ENCODE data around the gene MELTF. TPM values are rescaled to one million over a fixed set of nuclear protein-coding genes. Genes with fewer than 3 reads are reported as not detected.

MELTF gene
- polyA plus RNA-seq, 1 donor from 2014 or later = 0.09 TPM

DNA sequence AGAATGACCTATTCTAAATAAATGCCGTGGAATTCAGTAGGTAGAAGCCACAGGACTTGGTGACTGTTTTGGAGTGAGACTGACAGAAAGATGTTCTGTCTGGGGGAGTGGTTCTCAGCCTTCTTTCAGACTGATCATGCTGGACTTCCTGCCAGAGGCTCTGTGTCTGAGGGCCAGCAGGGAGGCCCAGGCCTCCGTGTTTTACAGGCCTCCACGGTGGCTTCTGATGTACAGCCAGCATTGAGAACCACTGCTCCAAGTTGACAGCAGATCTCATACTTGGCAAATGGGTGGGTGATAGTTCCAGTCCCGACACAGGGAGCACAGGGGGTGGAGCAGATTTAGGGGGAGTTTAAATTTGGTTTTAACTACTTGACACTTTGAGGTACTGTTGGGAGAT lies 54.3 kb downstream of the MELTF start:
- no peak overlapping the region for H3K4me3 ChIP-seq (ENCODE audit: low read length)
- TF ChIP-seq POLR2AphosphoS5 (IDR thresholded peaks at IDR 0.05) = no peak
- TF ChIP-seq, protein P1, sequence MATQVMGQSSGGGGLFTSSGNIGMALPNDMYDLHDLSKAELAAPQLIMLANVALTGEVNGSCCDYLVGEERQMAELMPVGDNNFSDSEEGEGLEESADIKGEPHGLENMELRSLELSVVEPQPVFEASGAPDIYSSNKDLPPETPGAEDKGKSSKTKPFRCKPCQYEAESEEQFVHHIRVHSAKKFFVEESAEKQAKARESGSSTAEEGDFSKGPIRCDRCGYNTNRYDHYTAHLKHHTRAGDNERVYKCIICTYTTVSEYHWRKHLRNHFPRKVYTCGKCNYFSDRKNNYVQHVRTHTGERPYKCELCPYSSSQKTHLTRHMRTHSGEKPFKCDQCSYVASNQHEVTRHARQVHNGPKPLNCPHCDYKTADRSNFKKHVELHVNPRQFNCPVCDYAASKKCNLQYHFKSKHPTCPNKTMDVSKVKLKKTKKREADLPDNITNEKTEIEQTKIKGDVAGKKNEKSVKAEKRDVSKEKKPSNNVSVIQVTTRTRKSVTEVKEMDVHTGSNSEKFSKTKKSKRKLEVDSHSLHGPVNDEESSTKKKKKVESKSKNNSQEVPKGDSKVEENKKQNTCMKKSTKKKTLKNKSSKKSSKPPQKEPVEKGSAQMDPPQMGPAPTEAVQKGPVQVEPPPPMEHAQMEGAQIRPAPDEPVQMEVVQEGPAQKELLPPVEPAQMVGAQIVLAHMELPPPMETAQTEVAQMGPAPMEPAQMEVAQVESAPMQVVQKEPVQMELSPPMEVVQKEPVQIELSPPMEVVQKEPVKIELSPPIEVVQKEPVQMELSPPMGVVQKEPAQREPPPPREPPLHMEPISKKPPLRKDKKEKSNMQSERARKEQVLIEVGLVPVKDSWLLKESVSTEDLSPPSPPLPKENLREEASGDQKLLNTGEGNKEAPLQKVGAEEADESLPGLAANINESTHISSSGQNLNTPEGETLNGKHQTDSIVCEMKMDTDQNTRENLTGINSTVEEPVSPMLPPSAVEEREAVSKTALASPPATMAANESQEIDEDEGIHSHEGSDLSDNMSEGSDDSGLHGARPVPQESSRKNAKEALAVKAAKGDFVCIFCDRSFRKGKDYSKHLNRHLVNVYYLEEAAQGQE (IDR thresholded peaks at IDR 0.05; ENCODE audit: borderline replicate concordance) = no peak
- no peak for TF ChIP-seq RAD21 (conservative IDR thresholded peaks at IDR 0.05)
- no peak for TF ChIP-seq EP300 (conservative IDR thresholded peaks at IDR 0.05; ENCODE audit: poor library complexity, severe bottlenecking)
- TF ChIP-seq MXI1 (conservative IDR thresholded peaks at IDR 0.05; ENCODE audit: poor library complexity, severe bottlenecking) = no peak
- TF ChIP-seq EZH2 (IDR thresholded peaks at IDR 0.05; ENCODE audit: borderline replicate concordance, insufficient read depth, low read length, poor library complexity, severe bottlenecking) = no peak
- TF ChIP-seq TAF1 (IDR thresholded peaks at IDR 0.05; ENCODE audit: low read depth) = no peak
- TF ChIP-seq, protein P2, sequence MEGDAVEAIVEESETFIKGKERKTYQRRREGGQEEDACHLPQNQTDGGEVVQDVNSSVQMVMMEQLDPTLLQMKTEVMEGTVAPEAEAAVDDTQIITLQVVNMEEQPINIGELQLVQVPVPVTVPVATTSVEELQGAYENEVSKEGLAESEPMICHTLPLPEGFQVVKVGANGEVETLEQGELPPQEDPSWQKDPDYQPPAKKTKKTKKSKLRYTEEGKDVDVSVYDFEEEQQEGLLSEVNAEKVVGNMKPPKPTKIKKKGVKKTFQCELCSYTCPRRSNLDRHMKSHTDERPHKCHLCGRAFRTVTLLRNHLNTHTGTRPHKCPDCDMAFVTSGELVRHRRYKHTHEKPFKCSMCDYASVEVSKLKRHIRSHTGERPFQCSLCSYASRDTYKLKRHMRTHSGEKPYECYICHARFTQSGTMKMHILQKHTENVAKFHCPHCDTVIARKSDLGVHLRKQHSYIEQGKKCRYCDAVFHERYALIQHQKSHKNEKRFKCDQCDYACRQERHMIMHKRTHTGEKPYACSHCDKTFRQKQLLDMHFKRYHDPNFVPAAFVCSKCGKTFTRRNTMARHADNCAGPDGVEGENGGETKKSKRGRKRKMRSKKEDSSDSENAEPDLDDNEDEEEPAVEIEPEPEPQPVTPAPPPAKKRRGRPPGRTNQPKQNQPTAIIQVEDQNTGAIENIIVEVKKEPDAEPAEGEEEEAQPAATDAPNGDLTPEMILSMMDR (IDR thresholded peaks at IDR 0.05; ENCODE audit: poor library complexity, severe bottlenecking) = no peak
- TF ChIP-seq SMC3 (conservative IDR thresholded peaks at IDR 0.05; ENCODE audit: poor library complexity) = no peak

DNA sequence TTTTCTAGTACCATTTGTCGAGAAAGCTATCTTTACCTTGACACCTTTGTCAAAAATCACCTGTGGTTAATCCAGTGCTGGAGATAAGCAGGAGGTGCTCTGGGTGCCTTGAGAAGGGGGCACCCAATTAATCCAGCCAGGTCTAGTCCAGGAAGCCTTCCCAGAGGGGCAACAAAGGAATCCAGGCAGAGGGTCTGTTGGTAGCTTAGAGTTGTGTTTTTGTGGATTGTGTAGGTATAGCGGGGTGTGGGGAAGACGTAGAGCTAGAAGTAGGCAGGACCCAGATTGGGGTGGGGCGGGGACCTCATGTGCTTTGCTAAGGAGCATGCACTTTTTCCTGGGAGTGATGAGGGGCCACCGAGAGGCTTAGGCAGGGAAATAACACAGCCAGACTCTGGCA lies 55.0 kb downstream of the MELTF start:
- H3K9me2 ChIP-seq (ENCODE audit: insufficient read depth, low read length) = no peaks in the 10 kb centered on the region
- TF ChIP-seq SMC3 (conservative IDR thresholded peaks at IDR 0.05; ENCODE audit: poor library complexity) = no peak
- TF ChIP-seq EP300 (conservative IDR thresholded peaks at IDR 0.05; ENCODE audit: poor library complexity, severe bottlenecking) = no peak
- TF ChIP-seq, protein P2 (IDR thresholded peaks at IDR 0.05; ENCODE audit: poor library complexity, severe bottlenecking) = no peak
- no peaks in the 10 kb centered on the region for H3K36me3 ChIP-seq (ENCODE audit: insufficient read depth, low read length)
- H3K4me3 ChIP-seq (ENCODE audit: low read length) = no peak overlapping the region
- H3K9ac ChIP-seq (ENCODE audit: low read length) = no peak overlapping the region
- H4K20me1 ChIP-seq (ENCODE audit: insufficient read depth) = no peaks in the 10 kb centered on the region
- H3K79me2 ChIP-seq (replicated peaks; ENCODE audit: insufficient read depth, low read length) = no peaks in the 10 kb centered on the region
- no peak overlapping the region for H3K4me2 ChIP-seq (ENCODE audit: low read length)
- no peak overlapping the region for H2AFZ ChIP-seq (ENCODE audit: low read depth, low read length)
- H3K9me3 ChIP-seq (ENCODE audit: low read length) = peaks cover 4% of the 10 kb centered on the region
- H3K27me3 ChIP-seq (ENCODE audit: insufficient read depth, low read depth, low read length) = peaks cover 18% of the 10 kb centered on the region
- no peak overlapping the region for H3K27ac ChIP-seq (ENCODE audit: low read length)
- H3F3A ChIP-seq (ENCODE audit: insufficient read depth, low read length, poor library complexity, severe bottlenecking) = no peaks in the 10 kb centered on the region

More for the DNA sequence above, 54.3 kb downstream of the MELTF start:
- H3K27ac ChIP-seq (ENCODE audit: low read length) = no peak overlapping the region
- no peaks in the 10 kb centered on the region for H3F3A ChIP-seq (ENCODE audit: insufficient read depth, low read length, poor library complexity, severe bottlenecking)
- H3K9me3 ChIP-seq (ENCODE audit: low read length) = peaks cover 4% of the 10 kb centered on the region
- H3K9me2 ChIP-seq (ENCODE audit: insufficient read depth, low read length) = no peaks in the 10 kb centered on the region
- H3K36me3 ChIP-seq (ENCODE audit: insufficient read depth, low read length) = no peaks in the 10 kb centered on the region
- no peak overlapping the region for H3K9ac ChIP-seq (ENCODE audit: low read length)
- peaks cover 13% of the 10 kb centered on the region for H3K27me3 ChIP-seq (ENCODE audit: insufficient read depth, low read depth, low read length)
- H3K4me2 ChIP-seq (ENCODE audit: low read length) = no peak overlapping the region
- no peaks in the 10 kb centered on the region for H4K20me1 ChIP-seq (ENCODE audit: insufficient read depth)
- H3K79me2 ChIP-seq (replicated peaks; ENCODE audit: insufficient read depth, low read length) = no peaks in the 10 kb centered on the region
- H2AFZ ChIP-seq (ENCODE audit: low read depth, low read length) = no peak overlapping the region
